ENCODE data around the gene CSPG4. TPM values are rescaled to one million over a fixed set of nuclear protein-coding genes. Genes with fewer than 3 reads are reported as not detected.

Gene CSPG4
- total and polyA plus RNA-seq, 2 of the 13 experiments (the other 11 are each of a cell fraction or from before 2014, with no cell fraction given) = 0.01 to 0.04 TPM

DNA sequence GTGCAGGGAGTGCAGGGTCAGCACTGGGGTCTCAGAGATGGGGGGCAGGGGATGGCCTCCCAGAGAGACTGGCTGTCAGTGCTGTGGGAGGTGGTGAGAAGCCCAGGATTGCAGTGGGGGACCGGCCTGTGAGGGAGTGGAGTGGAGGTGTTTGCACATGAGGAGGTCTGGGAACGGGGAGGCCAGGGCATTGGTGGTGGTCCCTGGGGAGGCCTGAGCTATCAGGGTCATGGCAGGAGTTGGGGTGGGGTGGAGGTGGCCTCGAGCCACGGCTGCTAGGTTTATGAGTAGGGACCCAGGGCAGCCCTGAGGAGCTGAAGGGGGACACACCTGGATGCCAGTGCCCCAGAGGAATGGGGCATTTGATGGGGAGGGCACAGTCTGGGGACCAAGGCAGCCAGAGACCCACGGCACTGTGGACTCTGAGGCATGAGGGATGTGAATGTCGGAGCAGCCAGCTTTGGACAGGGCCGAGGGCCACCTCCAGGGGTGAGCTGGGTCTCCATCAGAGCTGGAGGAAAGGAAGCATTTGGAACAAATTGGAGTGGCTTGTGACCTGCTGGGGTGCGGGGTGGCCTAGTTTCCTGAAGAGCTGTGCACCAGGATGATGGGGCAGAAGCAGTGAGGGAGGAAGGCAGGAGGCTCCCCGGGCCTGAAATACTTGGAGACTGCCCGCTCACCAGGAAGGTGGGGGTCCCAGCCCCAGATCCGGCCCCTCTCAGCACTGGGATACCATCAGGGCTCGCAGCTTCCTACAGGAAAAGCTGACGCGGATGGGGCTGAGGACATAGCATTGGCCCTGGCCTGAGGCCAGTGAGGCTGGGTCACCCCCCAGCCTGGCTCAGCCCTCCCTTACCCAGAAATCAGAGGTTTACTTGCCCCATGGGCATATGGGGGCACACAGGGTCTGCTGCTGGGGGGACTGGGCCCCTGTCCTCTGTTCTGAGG is 9.5 kb upstream of the CSPG4 start (continued):
- TF ChIP-seq, protein P1, sequence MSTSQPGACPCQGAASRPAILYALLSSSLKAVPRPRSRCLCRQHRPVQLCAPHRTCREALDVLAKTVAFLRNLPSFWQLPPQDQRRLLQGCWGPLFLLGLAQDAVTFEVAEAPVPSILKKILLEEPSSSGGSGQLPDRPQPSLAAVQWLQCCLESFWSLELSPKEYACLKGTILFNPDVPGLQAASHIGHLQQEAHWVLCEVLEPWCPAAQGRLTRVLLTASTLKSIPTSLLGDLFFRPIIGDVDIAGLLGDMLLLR (CRISPR knock-in tag; IDR thresholded peaks at IDR 0.05) = no peak
- no peak for TF ChIP-seq MAFF (IDR thresholded peaks at IDR 0.05; ENCODE audit: low read depth, low read length)
- TF ChIP-seq SMYD3 (CRISPR knock-in tag; IDR thresholded peaks at IDR 0.05) = no peak
- TF ChIP-seq HIVEP1 (CRISPR knock-in tag; IDR thresholded peaks at IDR 0.05) = no peak
- no peak for TF ChIP-seq ZBTB42 (CRISPR knock-in tag; IDR thresholded peaks at IDR 0.05)
- no peak for TF ChIP-seq ADNP (CRISPR knock-in tag; IDR thresholded peaks at IDR 0.05)

DNA sequence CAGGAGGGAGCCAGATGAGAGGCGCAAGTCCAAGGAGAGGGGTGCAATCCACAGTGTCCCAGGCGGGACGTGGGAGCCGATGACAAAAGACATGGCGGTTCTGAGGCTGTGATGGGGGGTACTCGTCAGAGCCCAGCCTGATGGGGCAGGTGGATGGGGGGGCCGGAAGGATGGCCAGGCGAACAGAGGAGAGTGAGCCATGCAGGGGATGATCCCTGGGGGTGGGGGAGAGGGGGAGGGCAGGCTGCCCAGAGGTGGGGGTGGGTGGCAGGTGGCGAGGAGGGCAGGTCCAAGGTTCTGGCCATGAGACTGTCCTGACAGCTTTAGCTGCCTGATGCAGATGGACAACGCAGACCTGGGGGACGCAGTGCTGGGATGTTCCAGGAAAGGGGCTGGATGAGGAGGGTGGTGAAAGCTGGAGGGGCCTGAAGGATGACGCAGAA is 8.9 kb upstream of the CSPG4 start:
- Histone ChIP-seq H3K4me3 (replicated peaks in 1 of 3; ENCODE audit: insufficient read depth in 1 of 3, low read depth in 2 of 3, low read length in 3 of 3) (no peak overlapping the region), H2AFZ (ENCODE audit: low read length) (no peak overlapping the region), H3K4me1 (ENCODE audit: insufficient read depth, low read length) (peaks cover 27% of the 10 kb centered on the region), H4K20me1 (ENCODE audit: insufficient read depth, low read length) (no peaks in the 10 kb centered on the region), H3K4me2 (ENCODE audit: low read depth, low read length) (no peak overlapping the region), H3K9me3 (ENCODE audit: low read length) (no peaks in the 10 kb centered on the region), H3K36me3 (replicated peaks in 1 of 2; ENCODE audit: control insufficient read depth in 1 of 2, insufficient read depth in 2 of 2, low read length in 2 of 2) (no peaks in the 10 kb centered on the region), H3K9ac (ENCODE audit: insufficient read depth, low read depth, low read length) (no peak overlapping the region), H3K79me2 (ENCODE audit: insufficient read depth, low read length) (no peaks in the 10 kb centered on the region), H3K27me3 (ENCODE audit: control insufficient read depth in 1 of 2, insufficient read depth in 2 of 2, low read length in 2 of 2) (peaks cover 0 to 9% of the 10 kb centered on the region in 2 experiments; a peak in 2 of 5 replicates), H3K27ac (ENCODE audit: extremely low read length, insufficient read depth, low read length) (no peak overlapping the region)
- TF ChIP-seq CENPX (CRISPR knock-in tag; IDR thresholded peaks at IDR 0.05) (no peak), AGO1 (IDR thresholded peaks at IDR 0.05; ENCODE audit: low read depth, low read length, poor library complexity, severe bottlenecking) (no peak), HOXA3 (CRISPR knock-in tag; IDR thresholded peaks at IDR 0.05) (no peak), RCOR2 (CRISPR knock-in tag; IDR thresholded peaks at IDR 0.05) (no peak), PAX8 (CRISPR knock-in tag; IDR thresholded peaks at IDR 0.05; ENCODE audit: borderline replicate concordance) (no peak), PTBP1 (IDR thresholded peaks at IDR 0.05; ENCODE audit: low read depth, low read length, poor library complexity, severe bottlenecking) (no peak), TBL1XR1 (IDR thresholded peaks at IDR 0.05; ENCODE audit: borderline replicate concordance, low read length, partially characterized antibody) (no peak), ISL2 (CRISPR knock-in tag; IDR thresholded peaks at IDR 0.05) (no peak), ZNF12 (CRISPR knock-in tag; IDR thresholded peaks at IDR 0.05) (no peak), NONO (IDR thresholded peaks at IDR 0.05) (no peak), NONO (CRISPR knock-in tag; conservative IDR thresholded peaks at IDR 0.05) (no peak), KLF15 (CRISPR knock-in tag; IDR thresholded peaks at IDR 0.05; ENCODE audit: borderline replicate concordance) (no peak), GLI4 (CRISPR knock-in tag; IDR thresholded peaks at IDR 0.05; ENCODE audit: borderline replicate concordance) (no peak)
- TF ChIP-seq, protein P2, sequence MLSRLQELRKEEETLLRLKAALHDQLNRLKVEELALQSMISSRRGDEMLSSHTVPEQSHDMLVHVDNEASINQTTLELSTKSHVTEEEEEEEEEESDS (CRISPR knock-in tag; IDR thresholded peaks at IDR 0.05; ENCODE audit: borderline replicate concordance) = no peak
- 62% methylated on average over 12 of the region's 12 CpGs for WGBS (ENCODE audit: low lambda C conversion rate)
- intact Hi-C loops (cut with micrococcal nuclease; ENCODE audit: unreplicated experiment) (loop anchor here (10.0 kb wide), 1 partner anchor 203 kb away; no protein-coding TSS in a partner anchor), in situ Hi-C loops (cut with HindIII; ENCODE audit: extremely low pct_ligation_motif_present, low pct_unique_long_range_greater_than_20kb) (loop anchor here (10.0 kb wide), 2 partner anchors 83 to 203 kb away; no protein-coding TSS in a partner anchor)
- DNase-seq (ENCODE audit: low spot score) (no peak), ATAC-seq (no peak), FAIRE-seq (no peak)
- CTCF ChIA-PET (ENCODE audit: low intra/inter-chr PET ratio, low total read pairs) = interaction anchor here (1.5 kb wide), 1 partner anchor 81 kb away, joined by 6 read pairs; no protein-coding TSS in a partner anchor
- POLR2A ChIA-PET = no interaction called here
- BruUV-seq (replicated peaks) = no TSS peak

Measured in HepG2 (cell line).